Subcutaneous adipose tissue (tissue), 4 donors: Measurements from ENCODE around the gene DCUN1D2. TPM values are rescaled to one million over a fixed set of nuclear protein-coding genes. Genes with fewer than 3 reads are reported as not detected.

Experiments
- total RNA-seq, 4 donors: library from RNA; depleted of rRNA; stranded (reverse); fragments of >200 nt; gene quantifications; one replicate each; pipeline ENCODE4 v1.1.0, GENCODE V29; 2016
- TF ChIP-seq, protein P1 (sequence below): fragments of 450-650 bp; IDR thresholded peaks from one replicate; pipeline ENCODE4 v1.5.1; 2016; ENCODE audit warnings: low read depth, mild to moderate bottlenecking, control low read depth, antibody characterized with exemption, moderate library complexity

The DCUN1D2 gene
- total RNA-seq, 4 donors from 2014 or later = 15.1 to 22.2 (median 18.8) TPM

DNA sequence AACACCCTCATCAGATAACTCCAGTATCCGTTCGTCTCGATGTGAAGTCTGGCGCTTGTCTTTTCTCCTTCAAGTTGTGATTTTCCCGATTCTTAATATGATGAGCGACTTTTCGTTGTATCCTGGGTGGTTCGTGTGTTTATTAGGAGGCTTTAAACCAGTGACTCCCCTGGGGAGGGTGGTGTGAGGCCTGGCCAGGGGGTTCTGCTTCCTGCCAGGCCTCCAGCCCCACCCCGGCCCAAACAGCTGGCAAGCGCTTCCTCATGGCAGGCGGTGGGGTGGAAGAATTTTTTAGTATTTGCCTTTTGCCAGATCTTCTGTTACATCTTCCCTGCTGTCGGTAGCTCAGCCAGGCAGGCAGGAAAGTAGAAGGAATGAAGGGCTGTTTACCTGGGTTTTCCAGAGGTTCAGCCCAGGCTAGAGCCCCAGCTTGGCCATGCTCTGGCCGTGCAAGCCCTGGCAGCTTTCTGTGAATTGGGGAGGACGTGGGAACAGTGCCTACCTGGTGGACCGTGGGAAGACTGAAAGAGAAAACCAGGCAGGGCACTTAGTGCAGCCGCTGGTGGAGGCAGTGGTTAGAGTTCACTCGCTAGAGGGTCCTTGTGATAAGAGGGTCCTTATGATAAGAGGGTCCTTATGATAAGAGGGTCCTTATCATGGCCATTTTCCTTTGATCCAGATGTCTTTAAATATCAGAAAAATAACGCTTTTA is 37.7 kb upstream of the DCUN1D2 start:
- TF ChIP-seq, protein P1, sequence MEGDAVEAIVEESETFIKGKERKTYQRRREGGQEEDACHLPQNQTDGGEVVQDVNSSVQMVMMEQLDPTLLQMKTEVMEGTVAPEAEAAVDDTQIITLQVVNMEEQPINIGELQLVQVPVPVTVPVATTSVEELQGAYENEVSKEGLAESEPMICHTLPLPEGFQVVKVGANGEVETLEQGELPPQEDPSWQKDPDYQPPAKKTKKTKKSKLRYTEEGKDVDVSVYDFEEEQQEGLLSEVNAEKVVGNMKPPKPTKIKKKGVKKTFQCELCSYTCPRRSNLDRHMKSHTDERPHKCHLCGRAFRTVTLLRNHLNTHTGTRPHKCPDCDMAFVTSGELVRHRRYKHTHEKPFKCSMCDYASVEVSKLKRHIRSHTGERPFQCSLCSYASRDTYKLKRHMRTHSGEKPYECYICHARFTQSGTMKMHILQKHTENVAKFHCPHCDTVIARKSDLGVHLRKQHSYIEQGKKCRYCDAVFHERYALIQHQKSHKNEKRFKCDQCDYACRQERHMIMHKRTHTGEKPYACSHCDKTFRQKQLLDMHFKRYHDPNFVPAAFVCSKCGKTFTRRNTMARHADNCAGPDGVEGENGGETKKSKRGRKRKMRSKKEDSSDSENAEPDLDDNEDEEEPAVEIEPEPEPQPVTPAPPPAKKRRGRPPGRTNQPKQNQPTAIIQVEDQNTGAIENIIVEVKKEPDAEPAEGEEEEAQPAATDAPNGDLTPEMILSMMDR = no peak

DNA sequence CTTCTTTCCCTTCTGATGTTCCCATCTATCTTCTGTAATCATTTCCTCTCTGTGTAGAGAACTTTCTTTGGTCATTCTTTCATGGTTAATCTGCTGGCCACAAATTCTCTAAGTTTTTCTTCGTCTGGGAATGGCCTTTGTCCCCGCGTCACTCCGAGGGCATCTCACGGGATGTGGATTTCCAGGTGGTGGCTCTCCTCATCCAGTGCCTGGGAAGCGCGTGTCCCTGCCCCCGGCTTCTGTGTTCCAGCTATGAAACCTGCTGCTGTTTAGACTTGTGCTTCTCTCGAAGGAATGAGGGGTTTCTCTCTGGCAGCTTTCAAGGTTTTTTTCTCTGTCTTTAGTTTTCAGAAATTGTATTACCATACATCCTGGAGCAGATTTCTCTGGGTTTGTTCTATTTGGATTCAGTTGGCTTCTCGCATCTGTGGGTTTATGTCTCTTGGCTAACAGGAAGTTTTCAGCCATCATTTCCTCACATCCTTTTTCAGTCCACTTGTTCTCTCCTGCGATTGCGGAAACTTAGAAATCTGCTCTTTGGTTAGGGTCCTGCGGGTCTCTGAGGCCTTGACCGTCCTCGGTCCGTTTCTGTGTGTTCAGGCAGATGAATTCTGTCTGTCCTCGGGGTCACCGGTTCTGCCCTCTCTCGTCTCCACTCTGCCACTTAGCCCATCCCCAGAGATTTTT is 36.9 kb upstream of the DCUN1D2 start:
- TF ChIP-seq, protein P1 = no peak

DNA sequence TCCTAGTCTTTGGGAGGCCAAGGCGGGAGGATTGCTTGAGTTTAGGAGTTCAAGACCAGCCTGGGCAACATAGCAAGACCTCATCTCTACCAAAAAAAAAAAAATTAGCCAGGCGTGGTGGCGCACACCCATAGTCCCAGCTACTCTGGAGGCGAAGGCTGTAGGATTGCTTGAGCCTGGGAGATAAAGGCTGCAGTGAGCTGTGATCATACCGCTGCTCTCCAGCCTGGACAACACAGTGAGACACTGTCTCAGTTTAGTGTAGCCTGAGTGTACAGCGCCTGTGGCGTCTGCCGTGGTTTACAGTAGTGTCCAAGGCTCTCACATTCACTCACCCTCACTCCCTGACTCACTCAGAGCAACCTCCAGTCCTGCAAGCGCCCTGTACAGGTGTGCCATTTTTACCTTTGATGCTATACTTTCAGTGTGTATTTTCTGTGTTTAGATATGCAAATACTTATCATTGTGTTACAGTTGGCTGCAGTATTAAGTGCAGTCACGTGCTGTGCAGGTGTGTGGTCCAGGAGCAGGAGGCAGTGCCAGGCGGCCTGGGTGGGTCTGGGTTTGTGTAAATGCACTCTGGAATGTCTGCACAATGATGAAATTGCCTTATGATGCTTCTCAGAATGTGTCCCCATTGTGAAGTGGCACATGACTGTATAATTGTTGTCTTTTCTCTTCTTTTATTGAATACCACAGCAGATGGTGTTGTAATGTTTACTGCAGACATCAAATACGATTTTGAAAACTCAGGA is 36.1 kb upstream of the DCUN1D2 start:
- TF ChIP-seq, protein P1 = no peak

DNA sequence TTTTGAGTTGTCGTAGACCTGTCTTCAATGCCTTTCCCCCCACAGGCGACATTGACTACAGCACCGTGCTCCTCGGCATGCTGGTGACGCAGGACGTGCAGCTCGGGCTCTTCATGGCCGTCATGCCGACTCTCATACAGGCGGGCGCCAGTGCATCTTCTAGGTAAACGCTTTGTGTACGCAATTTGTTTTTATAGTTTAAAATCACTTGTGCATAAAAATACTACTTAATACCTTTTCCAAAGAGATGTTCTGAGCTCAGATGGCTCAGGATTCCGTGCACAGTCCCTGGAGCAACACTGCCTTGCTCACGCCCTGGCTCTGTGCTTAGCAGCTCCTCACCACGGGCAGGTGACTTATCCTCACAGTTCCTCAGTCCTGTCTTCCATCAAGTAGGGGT is 30.1 kb upstream of the DCUN1D2 start:
- TF ChIP-seq, protein P1 = no peak

DNA sequence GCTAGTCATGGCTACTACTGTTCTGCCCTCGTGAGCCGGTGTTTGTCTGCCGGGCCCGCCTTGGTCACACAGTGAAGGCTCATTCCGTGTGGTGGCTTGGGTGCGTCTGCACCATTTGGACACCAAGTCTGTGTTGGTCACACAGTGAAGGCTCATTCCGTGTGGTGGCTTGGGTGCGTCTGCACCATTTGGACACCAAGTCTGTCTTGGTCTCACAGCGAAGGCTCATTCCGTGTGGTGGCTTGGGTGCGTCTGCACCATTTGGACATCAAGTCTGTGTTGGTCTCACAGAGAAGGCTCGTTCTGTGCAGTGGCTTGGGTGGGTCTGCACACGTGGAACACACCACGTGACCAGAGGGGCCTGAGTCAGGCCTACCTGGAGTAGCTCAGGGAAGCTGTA is 29.0 kb upstream of the DCUN1D2 start:
- TF ChIP-seq, protein P1 = no peak

DNA sequence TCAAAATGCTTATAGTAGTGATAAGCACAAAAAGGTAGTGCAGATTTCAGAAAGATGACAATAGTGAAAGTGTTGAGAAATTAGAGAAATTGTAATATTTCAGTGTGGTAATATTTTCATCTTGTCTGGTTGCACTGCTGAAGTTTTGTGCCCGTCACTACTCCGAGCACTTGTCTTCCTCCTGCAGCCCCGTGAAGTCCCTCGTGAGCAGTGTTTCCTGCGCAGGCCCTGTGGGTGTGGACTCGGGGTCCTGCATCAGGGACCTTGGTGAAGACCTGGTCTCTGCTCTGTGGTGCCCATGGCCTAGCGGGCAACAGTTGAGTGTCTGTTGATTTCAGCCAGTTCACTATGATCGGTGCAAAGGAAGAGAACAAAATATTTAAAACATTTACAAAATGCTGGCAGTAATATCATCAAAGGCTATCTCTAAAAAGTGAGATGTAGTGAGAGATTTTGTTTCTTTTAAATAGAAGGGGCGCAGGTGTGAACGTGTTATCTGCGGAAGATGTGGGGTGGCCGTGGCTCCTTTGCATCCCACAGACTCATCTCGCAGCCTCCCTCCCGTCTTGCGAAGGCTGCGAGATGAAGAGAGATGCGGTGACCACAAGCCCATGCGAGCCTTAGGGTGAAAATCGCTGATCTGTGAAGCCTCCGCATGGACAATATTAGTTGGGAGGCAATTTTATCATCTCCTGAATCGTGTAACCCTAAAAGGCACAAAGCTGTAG is 27.7 kb upstream of the DCUN1D2 start:
- TF ChIP-seq, protein P1 = no peak
